Measurements from ENCODE around the gene SLC7A4. TPM values are rescaled to one million over a fixed set of nuclear protein-coding genes. Genes with fewer than 3 reads are reported as not detected.

SLC7A4 gene
- total and polyA plus RNA-seq, 10 of the 15 experiments (the other 5 are each of a cell fraction or from before 2014, with no cell fraction given), result 0.06 to 0.25 (median 0.14) TPM; not detected in 6

DNA sequence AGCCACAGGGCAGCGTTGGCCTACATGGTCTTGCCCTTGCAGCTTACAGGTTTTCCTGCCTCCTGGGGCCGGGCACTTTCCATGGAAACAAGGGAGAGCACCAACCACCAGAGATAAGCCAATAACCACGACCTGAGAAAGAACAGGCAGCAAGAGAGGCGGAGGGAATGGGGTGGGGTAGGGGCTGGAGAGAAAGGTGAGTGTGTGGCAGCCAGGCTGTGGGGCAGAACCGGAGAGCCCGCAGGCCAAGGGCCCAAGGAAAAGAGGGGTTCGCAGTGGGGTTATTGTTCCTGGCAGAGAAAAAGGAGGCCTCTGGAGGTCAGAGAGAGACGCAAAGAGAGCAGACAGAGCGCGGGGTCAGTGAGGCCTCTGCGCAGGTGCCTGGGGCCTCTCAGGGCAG lies 46.6 kb upstream of the SLC7A4 start:
- no peaks in the 10 kb centered on the region for H3K4me1 ChIP-seq (ENCODE audit: control insufficient read depth, insufficient read depth, low read length)
- no peak overlapping the region for H3K4me3 ChIP-seq
- H3K27ac ChIP-seq (ENCODE audit: control insufficient read depth, insufficient read depth), result no peak overlapping the region
- in situ Hi-C loops (cut with MboI), result no loop called here
- ChIA-PET SMC1A (ENCODE audit: uncharacterized antibody, unreplicated experiment) (no interaction called here), RAD21 (ENCODE audit: unreplicated experiment) (no interaction called here), CTCF (no interaction called here), POLR2A (no interaction called here)
- no peak overlapping the region for H3K9ac ChIP-seq (ENCODE audit: control insufficient read depth, insufficient read depth, low read length)
- no peaks in the 10 kb centered on the region; a peak in 1 of 4 replicates for H3K27me3 ChIP-seq (replicated peaks in 1 of 2; ENCODE audit: control insufficient read depth in 2 of 2, insufficient read depth in 2 of 2, low read length in 1 of 2)
- ATAC-seq, result no peak
- no peaks in the 10 kb centered on the region for H3K79me2 ChIP-seq (ENCODE audit: control insufficient read depth, insufficient read depth, low read length)
- FAIRE-seq, result no peak
- WGBS (ENCODE audit: insufficient coverage, insufficient replicate concordance, low lambda C conversion rate, missing lambda C conversion rate), result 55% methylated on average over 11 of the region's 11 CpGs
- no peaks in the 10 kb centered on the region for H3K36me3 ChIP-seq (ENCODE audit: control insufficient read depth in 2 of 2, insufficient read depth in 2 of 2, low read length in 1 of 2)
- no peaks in the 10 kb centered on the region for H4K20me1 ChIP-seq (ENCODE audit: control insufficient read depth, insufficient read depth)
- TF ChIP-seq BHLHE40 (IDR thresholded peaks at IDR 0.05; ENCODE audit: borderline replicate concordance in 1 of 2, low read depth in 2 of 2, low read length in 1 of 2) (no peak), CHD4 (IDR thresholded peaks at IDR 0.05) (no peak), JUNB (IDR thresholded peaks at IDR 0.05) (no peak), HDAC6 (IDR thresholded peaks at IDR 0.05; ENCODE audit: unreplicated experiment) (no peak), FOS (IDR thresholded peaks at IDR 0.05; ENCODE audit: borderline replicate concordance, extremely low read depth, insufficient read length) (no peak), CREM (IDR thresholded peaks at IDR 0.05; ENCODE audit: low read depth) (no peak), NR2F1 (conservative IDR thresholded peaks at IDR 0.05) (no peak), CBFB (IDR thresholded peaks at IDR 0.05; ENCODE audit: low read depth) (no peak), POLR2AphosphoS5 (IDR thresholded peaks at IDR 0.05; ENCODE audit: low read length) (no peak), TCF12 (IDR thresholded peaks at IDR 0.05; ENCODE audit: low read depth, low read length) (no peak)
- TF ChIP-seq, protein P1, sequence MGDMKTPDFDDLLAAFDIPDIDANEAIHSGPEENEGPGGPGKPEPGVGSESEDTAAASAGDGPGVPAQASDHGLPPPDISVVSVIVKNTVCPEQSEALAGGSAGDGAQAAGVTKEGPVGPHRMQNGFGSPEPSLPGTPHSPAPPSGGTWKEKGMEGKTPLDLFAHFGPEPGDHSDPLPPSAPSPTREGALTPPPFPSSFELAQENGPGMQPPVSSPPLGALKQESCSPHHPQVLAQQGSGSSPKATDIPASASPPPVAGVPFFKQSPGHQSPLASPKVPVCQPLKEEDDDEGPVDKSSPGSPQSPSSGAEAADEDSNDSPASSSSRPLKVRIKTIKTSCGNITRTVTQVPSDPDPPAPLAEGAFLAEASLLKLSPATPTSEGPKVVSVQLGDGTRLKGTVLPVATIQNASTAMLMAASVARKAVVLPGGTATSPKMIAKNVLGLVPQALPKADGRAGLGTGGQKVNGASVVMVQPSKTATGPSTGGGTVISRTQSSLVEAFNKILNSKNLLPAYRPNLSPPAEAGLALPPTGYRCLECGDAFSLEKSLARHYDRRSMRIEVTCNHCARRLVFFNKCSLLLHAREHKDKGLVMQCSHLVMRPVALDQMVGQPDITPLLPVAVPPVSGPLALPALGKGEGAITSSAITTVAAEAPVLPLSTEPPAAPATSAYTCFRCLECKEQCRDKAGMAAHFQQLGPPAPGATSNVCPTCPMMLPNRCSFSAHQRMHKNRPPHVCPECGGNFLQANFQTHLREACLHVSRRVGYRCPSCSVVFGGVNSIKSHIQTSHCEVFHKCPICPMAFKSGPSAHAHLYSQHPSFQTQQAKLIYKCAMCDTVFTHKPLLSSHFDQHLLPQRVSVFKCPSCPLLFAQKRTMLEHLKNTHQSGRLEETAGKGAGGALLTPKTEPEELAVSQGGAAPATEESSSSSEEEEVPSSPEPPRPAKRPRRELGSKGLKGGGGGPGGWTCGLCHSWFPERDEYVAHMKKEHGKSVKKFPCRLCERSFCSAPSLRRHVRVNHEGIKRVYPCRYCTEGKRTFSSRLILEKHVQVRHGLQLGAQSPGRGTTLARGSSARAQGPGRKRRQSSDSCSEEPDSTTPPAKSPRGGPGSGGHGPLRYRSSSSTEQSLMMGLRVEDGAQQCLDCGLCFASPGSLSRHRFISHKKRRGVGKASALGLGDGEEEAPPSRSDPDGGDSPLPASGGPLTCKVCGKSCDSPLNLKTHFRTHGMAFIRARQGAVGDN (IDR thresholded peaks at IDR 0.05), result no peak
- BruUV-seq (replicated peaks), result no TSS peak
- no peak overlapping the region for H3K4me2 ChIP-seq (ENCODE audit: control insufficient read depth, insufficient read depth)
- H3K9me3 ChIP-seq (replicated peaks; ENCODE audit: control insufficient read depth, insufficient read depth, low read length), result no peaks in the 10 kb centered on the region
- H2AFZ ChIP-seq (ENCODE audit: control insufficient read depth, low read depth, low read length), result no peak overlapping the region
- intact Hi-C loops (cut with micrococcal nuclease; ENCODE audit: unreplicated experiment), result no loop called here
- no peak for DNase-seq (ENCODE audit: low read depth, low spot score)

Measured in GM12878 (cell line).